ENCODE results near the gene ACBD6. TPM values are rescaled to one million over a fixed set of nuclear protein-coding genes. Genes with fewer than 3 reads are reported as not detected.

Gene ACBD6
- total RNA-seq, 3 donors from 2014 or later (not counting 1 experiment from before 2014, with no cell fraction given), result 29.8 to 47.3 (median 41.9) TPM

DNA sequence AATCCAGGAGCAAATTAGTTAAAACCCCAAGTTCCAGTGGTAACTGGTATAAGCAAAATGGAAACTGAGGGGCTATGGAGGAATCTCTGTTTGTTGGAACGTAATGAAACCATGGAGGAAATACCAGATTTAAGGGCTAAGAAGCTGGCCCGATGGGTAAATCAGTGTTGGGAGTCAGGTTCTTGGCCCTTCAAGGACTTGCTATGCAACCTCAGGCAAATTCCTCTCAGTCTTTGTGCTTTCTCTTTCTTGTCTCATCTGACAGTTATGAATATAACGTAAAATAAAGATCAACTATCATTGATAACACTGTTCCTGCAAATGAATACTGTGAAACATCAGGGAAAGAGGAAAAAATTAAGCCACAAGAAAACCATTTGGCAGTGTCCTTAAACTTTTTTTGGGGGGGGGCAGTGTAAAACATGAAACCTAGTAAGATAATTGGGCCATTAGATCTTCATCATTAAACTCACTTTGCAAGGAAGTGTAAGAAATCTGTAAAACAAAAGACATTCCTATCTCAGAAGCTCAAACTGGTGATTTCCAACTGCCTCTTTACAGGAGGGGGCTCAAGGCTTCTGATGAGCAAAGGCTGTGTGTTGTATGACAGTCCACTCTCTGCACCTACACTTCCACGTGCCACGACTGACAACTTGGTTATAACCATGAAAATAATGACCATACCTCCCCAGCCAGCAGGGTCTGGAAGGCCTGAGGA is 224.7 kb downstream of the ACBD6 start:
- no peak overlapping the region for H3K27ac Mint-ChIP-seq
- no peaks in the 10 kb centered on the region for H3K9me3 Mint-ChIP-seq
- intact Hi-C loops (cut with micrococcal nuclease), result no loop called here
- ATAC-seq (no peak), DNase-seq (no peak)
- Histone ChIP-seq H3K4me1 (ENCODE audit: control insufficient read depth, insufficient read depth, low read length) (no peaks in the 10 kb centered on the region), H3K27me3 (ENCODE audit: control insufficient read depth, insufficient read depth, low read length) (no peaks in the 10 kb centered on the region), H3K9me3 (ENCODE audit: control insufficient read depth, insufficient read depth, low read length) (no peaks in the 10 kb centered on the region), H3K4me3 (ENCODE audit: low read length) (no peak overlapping the region), H3K27ac (ENCODE audit: low read length) (no peak overlapping the region), H3K36me3 (ENCODE audit: control insufficient read depth, insufficient read depth, low read length) (peaks cover 20% of the 10 kb centered on the region)
- no peaks in the 10 kb centered on the region for H3K4me1 Mint-ChIP-seq
- TF ChIP-seq CTCF (IDR thresholded peaks at IDR 0.05), result no peak
- WGBS (ENCODE audit: insufficient coverage), result 98% methylated on average over 4 of the region's 5 CpGs
- H3K27me3 Mint-ChIP-seq (ENCODE audit: low read depth in 2 of 2), result no peaks in the 10 kb centered on the region
- H3K36me3 Mint-ChIP-seq, result no peaks in the 10 kb centered on the region
- H3K4me3 Mint-ChIP-seq, result no peak overlapping the region

- H3K36me3 Mint-ChIP-seq, result no peaks in the 10 kb centered on the region
- Histone ChIP-seq H3K4me1 (ENCODE audit: control insufficient read depth, insufficient read depth, low read length) (no peaks in the 10 kb centered on the region), H3K27me3 (ENCODE audit: control insufficient read depth, insufficient read depth, low read length) (no peaks in the 10 kb centered on the region), H3K4me3 (ENCODE audit: low read length) (no peak overlapping the region), H3K9me3 (ENCODE audit: control insufficient read depth, insufficient read depth, low read length) (no peaks in the 10 kb centered on the region), H3K27ac (ENCODE audit: low read length) (no peak overlapping the region), H3K36me3 (ENCODE audit: control insufficient read depth, insufficient read depth, low read length) (peaks cover 18% of the 10 kb centered on the region)
- DNase-seq (no peak), ATAC-seq (no peak)
- H3K27me3 Mint-ChIP-seq (ENCODE audit: low read depth in 2 of 2), result no peaks in the 10 kb centered on the region
- no peak for TF ChIP-seq CTCF (IDR thresholded peaks at IDR 0.05)
- intact Hi-C loops (cut with micrococcal nuclease), result no loop called here
- H3K9me3 Mint-ChIP-seq, result no peaks in the 10 kb centered on the region
- no peak overlapping the region for H3K4me3 Mint-ChIP-seq
- no peaks in the 10 kb centered on the region for H3K4me1 Mint-ChIP-seq
- no peak overlapping the region for H3K27ac Mint-ChIP-seq
- WGBS (ENCODE audit: insufficient coverage), result 96% methylated on average over 5 of the region's 5 CpGs
Observed at GRCh38 chr1:180275726-180276125, 226.7 kb downstream of the ACBD6 start.

DNA sequence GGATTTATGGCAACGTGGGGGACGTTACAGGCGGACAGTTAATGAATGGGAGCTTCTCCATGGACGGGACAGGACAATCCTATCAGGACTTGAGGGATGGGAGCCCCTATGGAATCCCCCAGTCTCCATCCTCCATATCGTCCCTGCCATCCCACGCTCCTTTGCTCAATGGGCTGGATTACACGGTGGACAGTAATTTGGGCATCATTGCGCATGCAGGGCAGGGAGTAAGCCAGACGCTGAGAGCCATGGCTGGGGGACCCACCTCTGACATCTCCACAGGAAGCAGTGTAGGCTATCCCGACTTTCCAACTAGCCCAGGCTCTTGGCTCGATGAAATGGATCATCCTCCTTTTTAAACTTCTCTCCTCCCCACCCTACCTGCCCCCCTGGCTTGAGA is 228.2 kb downstream of the ACBD6 start:
- Histone ChIP-seq H3K9me3 (ENCODE audit: control insufficient read depth, insufficient read depth, low read length) (no peaks in the 10 kb centered on the region), H3K4me3 (ENCODE audit: low read length) (no peak overlapping the region), H3K4me1 (ENCODE audit: control insufficient read depth, insufficient read depth, low read length) (no peaks in the 10 kb centered on the region), H3K36me3 (ENCODE audit: control insufficient read depth, insufficient read depth, low read length) (peaks cover 14% of the 10 kb centered on the region), H3K27me3 (ENCODE audit: control insufficient read depth, insufficient read depth, low read length) (no peaks in the 10 kb centered on the region), H3K27ac (ENCODE audit: low read length) (no peak overlapping the region)
- Mint-ChIP-seq H3K36me3 (no peaks in the 10 kb centered on the region), H3K27ac (no peak overlapping the region), H3K4me3 (no peak overlapping the region), H3K4me1 (no peaks in the 10 kb centered on the region), H3K27me3 (ENCODE audit: low read depth in 2 of 2) (no peaks in the 10 kb centered on the region), H3K9me3 (no peaks in the 10 kb centered on the region)
- intact Hi-C loops (cut with micrococcal nuclease), result no loop called here
- no peak for TF ChIP-seq CTCF (IDR thresholded peaks at IDR 0.05)
- ATAC-seq (no peak), DNase-seq (no peak)
- over 99% methylated on average over 11 of the region's 11 CpGs for WGBS (ENCODE audit: insufficient coverage)

- Mint-ChIP-seq H3K36me3 (no peaks in the 10 kb centered on the region), H3K4me1 (no peaks in the 10 kb centered on the region), H3K9me3 (no peaks in the 10 kb centered on the region), H3K4me3 (no peak overlapping the region), H3K27ac (no peak overlapping the region), H3K27me3 (ENCODE audit: low read depth in 2 of 2) (no peaks in the 10 kb centered on the region)
- H3K36me3 ChIP-seq (ENCODE audit: control insufficient read depth, insufficient read depth, low read length), result peaks cover 14% of the 10 kb centered on the region
- no peak overlapping the region for H3K27ac ChIP-seq (ENCODE audit: low read length)
- H3K4me1 ChIP-seq (ENCODE audit: control insufficient read depth, insufficient read depth, low read length), result no peaks in the 10 kb centered on the region
- H3K27me3 ChIP-seq (ENCODE audit: control insufficient read depth, insufficient read depth, low read length), result no peaks in the 10 kb centered on the region
- ATAC-seq (no peak), DNase-seq (no peak)
- intact Hi-C loops (cut with micrococcal nuclease), result no loop called here
- no peak for TF ChIP-seq CTCF (IDR thresholded peaks at IDR 0.05)
- H3K9me3 ChIP-seq (ENCODE audit: control insufficient read depth, insufficient read depth, low read length), result no peaks in the 10 kb centered on the region
- H3K4me3 ChIP-seq (ENCODE audit: low read length), result no peak overlapping the region
- whole genome bisulfite sequencing (ENCODE audit: insufficient coverage), result 97% methylated on average over 2 of the region's 2 CpGs
Observed at GRCh38 chr1:180273066-180273465, 229.3 kb downstream of the ACBD6 start.
